SKM-1 treated with dmso at 0.1 percent for 144 hours (cell line): Measurements from ENCODE around the gene PTPN14.

Experiments used
- DNase-seq: peaks from one replicate; lab custom pipeline; 2025; ENCODE audit not compliant: unreplicated experiment; lab: John Stamatoyannopoulos, UW

Gene PTPN14

GRCh38 chr1:214378492-214378891 lies 172.9 kb downstream of the PTPN14 start:
- no peak for DNase-seq

- DNase-seq, result no peak
These were observed 173.5 kb downstream of the PTPN14 start for GRCh38 chr1:214377886-214378285.

GRCh38 chr1:214377485-214377884 lies 173.9 kb downstream of the PTPN14 start:
- no peak for DNase-seq

- no peak for DNase-seq
These were observed 179.3 kb downstream of the PTPN14 start for GRCh38 chr1:214372092-214372491.

GRCh38 chr1:214370615-214371014 lies 180.8 kb downstream of the PTPN14 start:
- DNase-seq, result no peak

- no peak for DNase-seq
These were observed 182.0 kb downstream of the PTPN14 start for GRCh38 chr1:214369364-214369763.

GRCh38 chr1:214367841-214368240 lies 183.6 kb downstream of the PTPN14 start:
- DNase-seq, result no peak

GRCh38 chr1:214364786-214365295 lies 186.6 kb downstream of the PTPN14 start:
- no peak for DNase-seq

GRCh38 chr1:214364386-214364785 lies 187.0 kb downstream of the PTPN14 start:
- no peak for DNase-seq

GRCh38 chr1:214363386-214363785 lies 188.0 kb downstream of the PTPN14 start:
- no peak for DNase-seq

GRCh38 chr1:214362188-214362882 lies 189.1 kb downstream of the PTPN14 start:
- peak; percentile 72 for DNase-seq

GRCh38 chr1:214361636-214362035 lies 189.8 kb downstream of the PTPN14 start:
- DNase-seq, result no peak

GRCh38 chr1:214360525-214361164 lies 190.8 kb downstream of the PTPN14 start:
- DNase-seq, result no peak

GRCh38 chr1:214360116-214360515 lies 191.3 kb downstream of the PTPN14 start:
- no peak for DNase-seq

- DNase-seq, result no peak
These were observed 196.8 kb downstream of the PTPN14 start for GRCh38 chr1:214354440-214355148.

GRCh38 chr1:214352838-214353237 lies 198.6 kb downstream of the PTPN14 start:
- DNase-seq, result no peak

GRCh38 chr1:214351551-214352277 lies 199.7 kb downstream of the PTPN14 start:
- no peak for DNase-seq

GRCh38 chr1:214349781-214350180 lies 201.6 kb downstream of the PTPN14 start:
- no peak for DNase-seq

GRCh38 chr1:214349008-214349407 lies 202.4 kb downstream of the PTPN14 start:
- DNase-seq, result no peak

GRCh38 chr1:214344897-214345296 lies 206.5 kb downstream of the PTPN14 start:
- DNase-seq, result no peak

GRCh38 chr1:214342525-214342924 lies 208.9 kb downstream of the PTPN14 start:
- no peak for DNase-seq
